KOPT-K1 (cell line): Measurements from ENCODE around the gene UBA1.

Source experiments
- H3K27ac ChIP-seq: fragments of 200-600 bp; sonication (generic); 2 replicates; pipeline ENCODE4 v1.5.1; 2016; ENCODE audit warnings: antibody characterized with exemption, mild to moderate bottlenecking, low read depth, low read length; ENCODE audit not compliant: poor library complexity, severe bottlenecking
- H3K36me3 ChIP-seq: fragments of 200-600 bp; sonication (generic); 2 replicates; pipeline ENCODE4 v1.5.1; 2017; ENCODE audit warnings: antibody characterized with exemption, mild to moderate bottlenecking, low read length, moderate library complexity; ENCODE audit not compliant: insufficient read depth
- H3K9me3 ChIP-seq: fragments of 200-600 bp; sonication (generic); 2 replicates; pipeline ENCODE4 v1.5.1; 2017; ENCODE audit warnings: antibody characterized with exemption, low read length, mild to moderate bottlenecking; ENCODE audit not compliant: insufficient read depth, poor library complexity, severe bottlenecking

Gene UBA1

DNA sequence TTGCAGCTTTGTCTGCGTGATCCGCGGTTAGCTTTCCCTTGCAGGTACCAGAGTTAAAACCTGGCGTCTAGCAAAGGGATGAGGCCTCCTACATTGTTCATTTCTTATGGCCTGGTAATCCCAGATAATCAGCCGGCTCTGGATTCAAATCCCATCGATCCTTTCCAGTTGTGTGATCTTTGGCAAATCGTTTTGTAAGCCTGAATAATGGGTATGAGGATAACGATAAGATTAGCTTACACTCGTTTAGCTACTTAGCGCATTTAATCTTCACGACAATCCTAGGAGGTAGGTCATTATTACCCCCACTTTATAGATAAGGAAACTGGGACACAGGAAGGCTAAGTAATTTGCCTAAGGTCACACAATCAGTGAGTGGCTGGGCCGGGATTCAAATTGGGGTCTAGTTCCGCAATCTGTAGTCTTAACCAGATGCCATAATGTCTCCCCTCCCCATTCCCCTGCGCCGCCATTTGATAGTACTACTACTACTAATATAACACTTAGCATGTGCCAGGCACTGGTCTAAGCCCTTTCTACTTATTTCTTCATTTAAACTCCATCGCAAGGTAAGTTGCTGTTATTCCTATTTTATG, 1.7 kb upstream of the UBA1 start:
- Histone ChIP-seq H3K27ac (peak overlapping the region; percentile 93), H3K9me3 (no peaks in the 10 kb centered on the region), H3K36me3 (peaks cover 21% of the 10 kb centered on the region)

DNA sequence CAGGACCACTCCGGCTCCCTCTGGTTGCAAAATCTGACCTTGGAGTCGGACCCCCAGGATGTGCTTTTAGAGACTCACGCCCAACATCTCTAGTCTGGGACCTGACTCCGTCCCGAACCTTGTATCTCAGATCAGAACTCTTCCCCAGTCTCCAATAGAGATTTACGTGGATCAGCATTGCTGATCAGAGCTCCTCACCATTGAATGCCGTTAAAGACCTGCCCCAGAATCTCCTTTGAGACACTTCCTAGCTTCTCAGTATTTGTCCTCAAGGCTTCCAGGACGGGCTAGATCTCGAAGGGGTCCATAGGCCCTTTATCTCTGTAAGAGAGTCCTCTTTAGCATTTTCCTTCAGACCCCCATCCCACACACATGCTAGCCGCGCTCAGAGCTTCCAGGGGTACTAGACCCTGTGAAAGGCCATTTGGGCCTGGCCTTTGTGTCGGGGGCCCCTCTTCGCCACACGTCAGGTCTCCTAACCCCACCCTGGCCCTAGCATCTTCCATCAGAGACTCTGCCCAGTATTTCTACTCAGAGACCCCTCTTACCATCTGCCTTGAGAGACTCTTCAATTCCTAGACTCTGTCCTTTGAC, 662 bp downstream of the UBA1 start:
- Histone ChIP-seq H3K27ac (peak overlapping the region; percentile 93), H3K36me3 (peaks cover 39% of the 10 kb centered on the region), H3K9me3 (no peaks in the 10 kb centered on the region)

DNA sequence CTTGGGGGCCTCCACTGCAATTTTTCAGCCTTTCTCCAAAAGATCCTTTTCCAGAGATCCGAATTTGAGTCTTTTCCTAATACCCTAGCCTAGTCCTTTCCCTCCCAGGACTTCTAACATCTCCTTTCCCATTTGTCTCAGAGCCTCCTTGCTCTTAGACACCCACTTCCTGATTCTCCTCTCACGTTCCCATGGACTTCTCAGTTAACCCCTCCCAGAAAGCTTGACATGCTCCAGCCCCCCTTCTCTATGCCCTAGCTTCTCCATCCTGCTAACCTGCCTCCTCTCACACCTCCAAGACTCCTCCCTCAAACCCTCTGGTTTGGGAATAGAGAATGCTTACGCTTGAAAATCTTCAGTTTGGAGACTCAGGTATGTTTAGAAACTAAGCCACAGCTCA, 2.5 kb downstream of the UBA1 start:
- H3K36me3 ChIP-seq, result peaks cover 56% of the 10 kb centered on the region
- H3K27ac ChIP-seq, result peak overlapping the region; percentile 21
- H3K9me3 ChIP-seq, result no peaks in the 10 kb centered on the region

DNA sequence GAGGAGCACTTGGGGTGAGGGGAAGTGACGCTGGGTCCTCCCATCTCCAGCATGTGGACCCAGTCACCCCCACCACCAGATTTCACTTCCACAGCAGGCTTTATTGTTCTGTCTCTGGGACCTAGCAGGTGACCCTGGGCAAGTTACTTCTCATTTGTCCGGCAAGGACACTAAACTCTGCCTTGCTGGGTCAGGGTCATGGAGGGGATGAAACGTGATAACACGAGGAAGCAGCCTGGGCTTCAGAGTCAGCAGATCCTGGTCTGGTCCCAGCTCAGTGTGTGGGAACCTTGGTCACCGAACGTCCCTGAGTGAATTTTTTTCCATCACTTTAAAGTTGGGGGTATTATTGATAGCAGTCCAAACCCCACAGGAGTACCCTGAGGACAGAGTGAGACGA, 3.9 kb downstream of the UBA1 start:
- H3K36me3 ChIP-seq, result peaks cover 70% of the 10 kb centered on the region
- H3K27ac ChIP-seq, result no peak overlapping the region
- H3K9me3 ChIP-seq, result no peaks in the 10 kb centered on the region

DNA sequence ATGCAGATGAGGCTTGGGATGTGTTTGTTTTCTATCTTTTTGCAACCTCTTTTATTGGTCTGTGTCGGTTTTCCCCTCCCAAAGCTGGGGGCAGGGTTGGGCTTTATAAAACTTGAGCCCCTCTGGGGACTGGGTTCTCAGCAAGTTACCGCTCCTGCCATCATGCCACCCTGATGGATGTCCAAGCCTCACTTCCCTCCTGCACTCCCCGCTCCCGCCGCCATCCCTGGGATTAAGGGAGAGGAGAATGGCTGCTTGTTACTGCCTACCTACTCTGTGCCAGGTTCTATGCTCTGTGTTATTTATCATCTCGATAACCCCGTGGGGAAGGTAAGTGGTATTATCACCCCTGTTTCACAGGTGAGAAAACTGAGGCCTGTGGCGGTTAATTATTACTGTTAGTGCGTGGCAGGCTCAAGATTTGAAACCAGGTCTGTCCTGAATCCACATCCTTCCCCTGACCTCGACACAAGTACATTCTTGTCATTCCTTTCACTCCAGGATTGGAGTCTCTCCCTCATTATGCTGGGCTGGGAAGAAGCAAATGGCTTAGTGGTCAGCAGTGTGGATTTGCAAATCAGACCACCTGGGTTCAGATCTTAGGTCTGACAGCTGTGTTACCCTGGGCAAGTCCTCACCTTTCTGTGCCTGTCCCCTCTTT, 4.5 kb downstream of the UBA1 start:
- Histone ChIP-seq H3K36me3 (peaks cover 77% of the 10 kb centered on the region), H3K9me3 (no peaks in the 10 kb centered on the region), H3K27ac (no peak overlapping the region)

DNA sequence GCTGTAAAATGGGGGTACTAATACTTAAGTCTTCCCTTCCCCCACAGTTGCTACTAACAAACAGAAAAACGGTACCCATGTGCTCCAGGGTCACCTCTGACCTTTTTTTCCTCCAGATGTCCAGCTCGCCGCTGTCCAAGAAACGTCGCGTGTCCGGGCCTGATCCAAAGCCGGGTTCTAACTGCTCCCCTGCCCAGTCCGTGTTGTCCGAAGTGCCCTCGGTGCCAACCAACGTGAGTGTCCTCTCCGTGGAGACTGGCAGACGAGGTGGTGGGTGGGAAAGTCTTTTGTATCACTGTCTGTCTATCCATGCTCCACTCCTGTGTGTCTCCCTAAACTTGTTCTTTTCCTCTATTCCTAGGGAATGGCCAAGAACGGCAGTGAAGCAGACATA, 5.1 kb downstream of the UBA1 start:
- H3K27ac ChIP-seq, result no peak overlapping the region
- no peaks in the 10 kb centered on the region for H3K9me3 ChIP-seq
- peaks cover 82% of the 10 kb centered on the region for H3K36me3 ChIP-seq

DNA sequence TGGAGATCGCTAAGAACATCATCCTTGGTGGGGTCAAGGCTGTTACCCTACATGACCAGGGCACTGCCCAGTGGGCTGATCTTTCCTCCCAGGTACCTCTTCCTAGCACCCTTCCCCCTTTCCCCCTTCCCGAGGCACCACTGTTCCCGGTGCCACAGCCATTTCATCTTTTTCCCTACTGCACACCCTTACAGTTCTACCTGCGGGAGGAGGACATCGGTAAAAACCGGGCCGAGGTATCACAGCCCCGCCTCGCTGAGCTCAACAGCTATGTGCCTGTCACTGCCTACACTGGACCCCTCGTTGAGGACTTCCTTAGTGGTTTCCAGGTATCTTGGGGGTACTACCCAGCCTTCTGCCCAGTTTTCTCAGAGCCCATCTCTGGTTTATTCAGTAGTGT, 5.7 kb downstream of the UBA1 start:
- Histone ChIP-seq H3K36me3 (peaks cover 88% of the 10 kb centered on the region), H3K27ac (no peak overlapping the region)

DNA sequence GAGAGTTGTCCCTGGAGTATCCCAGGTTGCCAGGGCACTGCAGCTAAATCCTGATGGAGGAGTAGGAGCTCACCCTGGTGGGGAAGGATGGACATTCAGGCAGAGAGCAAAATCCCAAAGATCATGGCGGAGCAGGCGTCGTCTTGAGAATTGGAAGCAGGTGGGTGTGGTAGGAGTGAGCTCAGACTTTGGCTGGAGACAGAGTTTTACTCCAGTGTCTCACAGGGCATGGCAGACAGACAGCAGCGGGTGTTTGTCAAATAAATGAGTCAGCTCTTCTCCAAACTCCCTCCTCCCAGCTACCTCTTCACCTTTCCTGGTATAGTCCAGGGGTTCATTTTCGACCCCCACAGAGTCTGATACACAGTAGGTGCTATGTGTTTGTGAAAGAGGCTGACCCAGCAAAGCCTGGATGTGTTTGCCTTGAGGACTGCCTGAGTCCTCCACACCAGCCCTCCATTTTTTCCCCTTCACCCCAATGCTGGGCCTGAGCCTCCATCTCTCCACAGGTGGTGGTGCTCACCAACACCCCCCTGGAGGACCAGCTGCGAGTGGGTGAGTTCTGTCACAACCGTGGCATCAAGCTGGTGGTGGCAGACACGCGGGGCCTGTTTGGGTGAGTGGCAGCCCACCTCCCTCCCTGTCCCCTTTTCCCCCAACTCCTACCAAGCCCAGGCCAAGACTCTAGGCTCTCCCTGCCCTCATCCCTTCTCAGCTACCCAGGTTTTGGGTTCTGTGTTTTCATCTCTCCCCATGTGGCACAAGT, 6.9 kb downstream of the UBA1 start:
- H3K27ac ChIP-seq, result no peak overlapping the region
- peaks cover 99% of the 10 kb centered on the region for H3K36me3 ChIP-seq
- no peaks in the 10 kb centered on the region for H3K9me3 ChIP-seq

More for the DNA sequence above, 5.7 kb downstream of the UBA1 start:
- no peaks in the 10 kb centered on the region for H3K9me3 ChIP-seq

DNA sequence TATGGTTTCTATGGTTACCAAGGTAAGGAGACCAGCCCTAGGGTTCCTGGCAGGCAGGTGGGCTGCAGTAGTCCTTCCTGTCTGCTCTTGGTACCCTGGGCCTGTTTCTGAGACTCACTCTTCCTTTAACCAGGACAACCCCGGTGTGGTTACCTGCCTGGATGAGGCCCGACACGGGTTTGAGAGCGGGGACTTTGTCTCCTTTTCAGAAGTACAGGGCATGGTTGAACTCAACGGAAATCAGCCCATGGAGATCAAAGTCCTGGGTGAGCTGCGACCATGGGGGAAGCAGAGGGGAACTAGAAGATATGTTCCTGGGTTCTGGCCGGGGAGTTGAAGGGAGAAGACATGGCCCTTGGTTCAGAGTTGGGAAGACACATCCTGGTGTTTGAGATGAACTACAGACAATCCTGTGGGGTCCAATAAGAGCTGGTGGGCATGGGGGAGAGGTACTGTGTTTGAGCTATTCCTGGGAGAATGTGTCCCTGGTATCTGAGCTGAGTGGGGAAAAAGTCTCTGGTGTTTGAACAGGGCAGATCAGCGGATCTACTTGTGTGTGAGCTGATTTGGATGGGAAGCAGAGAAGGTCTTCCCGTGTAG, 7.8 kb downstream of the UBA1 start:
- Histone ChIP-seq H3K9me3 (no peaks in the 10 kb centered on the region), H3K36me3 (peaks cover 99% of the 10 kb centered on the region), H3K27ac (no peak overlapping the region)

DNA sequence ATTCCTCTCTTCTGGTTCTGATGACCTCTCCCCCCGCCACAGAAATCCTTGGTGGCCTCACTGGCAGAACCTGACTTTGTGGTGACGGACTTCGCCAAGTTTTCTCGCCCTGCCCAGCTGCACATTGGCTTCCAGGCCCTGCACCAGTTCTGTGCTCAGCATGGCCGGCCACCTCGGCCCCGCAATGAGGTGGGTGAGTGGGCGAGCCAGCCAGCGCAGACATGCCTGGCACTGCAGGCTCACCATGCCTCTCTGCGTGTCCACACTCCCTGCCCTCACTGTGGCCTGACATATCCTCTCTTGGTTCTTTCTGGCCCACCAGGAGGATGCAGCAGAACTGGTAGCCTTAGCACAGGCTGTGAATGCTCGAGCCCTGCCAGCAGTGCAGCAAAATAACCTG, 8.7 kb downstream of the UBA1 start:
- no peak overlapping the region for H3K27ac ChIP-seq
- H3K9me3 ChIP-seq, result no peaks in the 10 kb centered on the region
- peaks cover 99% of the 10 kb centered on the region for H3K36me3 ChIP-seq

DNA sequence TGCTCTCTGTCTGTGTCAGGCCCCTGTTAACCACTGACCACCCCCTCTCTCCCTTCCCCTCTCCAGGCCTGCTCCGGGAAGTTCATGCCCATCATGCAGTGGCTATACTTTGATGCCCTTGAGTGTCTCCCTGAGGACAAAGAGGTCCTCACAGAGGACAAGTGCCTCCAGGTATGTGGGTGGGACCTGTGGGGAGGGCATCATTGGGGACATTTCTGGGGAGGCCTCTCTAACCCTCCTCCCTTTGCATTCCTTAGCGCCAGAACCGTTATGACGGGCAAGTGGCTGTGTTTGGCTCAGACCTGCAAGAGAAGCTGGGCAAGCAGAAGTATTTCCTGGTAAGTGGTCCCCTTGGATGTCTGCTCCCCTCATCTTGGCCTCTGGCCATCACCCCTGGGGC, 9.2 kb downstream of the UBA1 start:
- no peaks in the 10 kb centered on the region for H3K9me3 ChIP-seq
- H3K36me3 ChIP-seq, result peaks cover 99% of the 10 kb centered on the region
- H3K27ac ChIP-seq, result no peak overlapping the region

DNA sequence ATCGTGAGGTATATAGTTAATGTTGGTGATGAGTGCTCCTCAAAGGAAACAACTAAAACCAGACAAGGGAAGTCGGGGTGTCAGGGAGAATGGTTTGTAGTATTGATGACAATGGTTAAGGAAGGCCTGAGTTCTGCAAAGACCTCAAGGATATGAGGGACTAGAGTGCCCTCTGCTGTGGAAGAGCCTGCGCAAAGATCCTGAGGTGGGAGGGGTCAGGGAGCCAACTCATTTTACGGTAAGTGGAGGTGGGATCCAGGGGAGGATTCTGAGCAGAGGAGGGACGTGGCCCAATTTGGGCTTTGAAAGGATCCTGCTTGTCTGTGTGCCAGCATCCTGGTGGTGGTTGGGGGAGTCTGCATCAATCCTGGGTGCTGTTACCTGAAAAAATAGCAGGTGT, 11.3 kb downstream of the UBA1 start:
- peaks cover 100% of the 10 kb centered on the region for H3K36me3 ChIP-seq

DNA sequence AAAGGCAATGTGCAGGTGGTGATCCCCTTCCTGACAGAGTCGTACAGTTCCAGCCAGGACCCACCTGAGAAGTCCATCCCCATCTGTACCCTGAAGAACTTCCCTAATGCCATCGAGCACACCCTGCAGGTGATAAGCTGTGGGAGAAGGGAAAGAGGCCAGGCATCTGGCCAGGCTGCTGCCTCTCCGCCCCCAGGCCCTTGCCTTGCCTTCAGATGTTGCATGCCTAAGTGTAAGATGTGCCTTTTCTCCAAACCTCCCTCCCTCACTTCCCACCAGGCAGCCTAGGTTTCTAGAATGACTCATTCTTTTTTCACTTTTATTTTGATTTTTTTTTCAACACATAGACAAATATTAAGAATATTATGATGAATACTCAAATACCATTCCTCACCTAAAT, 12.7 kb downstream of the UBA1 start:
- Histone ChIP-seq H3K27ac (no peak overlapping the region), H3K36me3 (peaks cover 100% of the 10 kb centered on the region), H3K9me3 (no peaks in the 10 kb centered on the region)

More for the DNA sequence above, 11.3 kb downstream of the UBA1 start:
- Histone ChIP-seq H3K27ac (no peak overlapping the region), H3K9me3 (no peaks in the 10 kb centered on the region)

DNA sequence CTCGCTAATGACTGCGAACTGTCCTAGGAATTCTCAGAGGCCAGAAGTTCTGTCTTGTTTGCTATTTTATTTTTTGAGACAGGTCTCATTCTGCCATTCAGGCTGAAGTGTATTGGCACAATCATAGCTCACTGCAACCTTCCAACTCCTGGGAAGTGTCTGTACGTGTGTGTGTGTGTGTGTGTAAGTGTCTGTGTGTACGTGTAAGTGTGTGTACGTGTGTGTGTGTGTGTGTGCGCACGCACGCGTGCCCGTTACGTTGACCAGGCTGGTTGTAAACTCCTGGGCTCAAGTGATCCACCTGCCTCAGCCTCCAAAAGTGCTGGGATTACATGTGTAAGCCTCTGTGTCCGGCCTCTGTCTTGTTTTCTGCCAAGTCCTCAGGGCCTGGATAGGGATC, 14.5 kb downstream of the UBA1 start:
- Histone ChIP-seq H3K36me3 (peaks cover 100% of the 10 kb centered on the region), H3K27ac (no peak overlapping the region), H3K9me3 (no peaks in the 10 kb centered on the region)
